GM23338 (cell line): Measurements from ENCODE around the gene SLC18B1. TPM values are rescaled to one million over a fixed set of nuclear protein-coding genes. Genes with fewer than 3 reads are reported as not detected.

ENCODE experiments used
- ATAC-seq: fragments of 200-7000 bp; cut with Tn5 transposase; 3 replicates; pipeline ENCODE4 v1.9.1; 2020
- DNase-seq: peaks from one replicate; pipeline ENCODE4 v3.0.0-alpha.2; 2015; ENCODE audit warnings: low spot score
- H2AFZ ChIP-seq: fragments of 200-600 bp; sonication (generic); 2 replicates; pipeline ENCODE4 v1.8.0; 2016; ENCODE audit warnings: antibody characterized with exemption, mild to moderate bottlenecking, moderate library complexity
- H3F3A ChIP-seq: fragments of 200-600 bp; sonication (generic); replicated peaks from 2 replicates; pipeline ENCODE4 v1.8.0; 2017; ENCODE audit warnings: antibody characterized with exemption, mixed run types, low read depth
- H3K27ac ChIP-seq: fragments of 200-600 bp; sonication (generic); 2 replicates; pipeline ENCODE4 v1.6.1; 2016; ENCODE audit warnings: low read depth
- H3K27me3 ChIP-seq: fragments of 200-600 bp; sonication (generic); 2 replicates; pipeline ENCODE4 v1.8.0; 2016; ENCODE audit warnings: mild to moderate bottlenecking, mixed run types, moderate library complexity; ENCODE audit not compliant: insufficient read depth
- H3K36me3 ChIP-seq: fragments of 200-600 bp; sonication (generic); 2 replicates; pipeline ENCODE4 v1.8.0; 2016; ENCODE audit warnings: mild to moderate bottlenecking; ENCODE audit not compliant: insufficient read depth
- H3K4me1 ChIP-seq: fragments of 200-600 bp; sonication (generic); 2 replicates; pipeline ENCODE4 v1.8.0; 2016; ENCODE audit warnings: mild to moderate bottlenecking, moderate library complexity; ENCODE audit not compliant: insufficient read depth
- H3K4me2 ChIP-seq: fragments of 200-600 bp; sonication (generic); 2 replicates; pipeline ENCODE4 v1.7.1; 2017; ENCODE audit warnings: mixed run types
- H3K4me3 ChIP-seq: fragments of 200-600 bp; sonication (generic); 2 replicates; pipeline ENCODE4 v1.6.1; 2016; ENCODE audit warnings: mixed run types
- H3K79me2 ChIP-seq: fragments of 200-600 bp; sonication (generic); replicated peaks from 2 replicates; pipeline ENCODE4 v1.8.0; 2017; ENCODE audit warnings: mild to moderate bottlenecking; ENCODE audit not compliant: insufficient read depth
- H3K9me2 ChIP-seq: fragments of 200-600 bp; sonication (generic); 2 replicates; pipeline ENCODE4 v1.8.0; 2017; ENCODE audit not compliant: insufficient read depth
- H4K20me1 ChIP-seq: fragments of 200-600 bp; sonication (generic); replicated peaks from 2 replicates; pipeline ENCODE4 v1.8.0; 2017; ENCODE audit warnings: mild to moderate bottlenecking; ENCODE audit not compliant: insufficient read depth
- H3K27ac Mint-ChIP-seq: 2 replicates; pipeline ENCODE4 v1.8.0; 2020; ENCODE audit warnings: inconsistent platforms, mild to moderate bottlenecking, moderate library complexity, mixed read lengths
- H3K27me3 Mint-ChIP-seq: 3 replicates; pipeline ENCODE4 v1.8.0; 2022; ENCODE audit warnings: low read depth, mild to moderate bottlenecking, moderate library complexity, mixed read lengths, inconsistent platforms; ENCODE audit not compliant: insufficient read depth, poor library complexity
- H3K36me3 Mint-ChIP-seq: 3 replicates; pipeline ENCODE4 v1.8.0; 2021; ENCODE audit warnings: low read depth, mild to moderate bottlenecking, inconsistent platforms, moderate library complexity, mixed read lengths
- H3K4me1 Mint-ChIP-seq: 3 replicates; pipeline ENCODE4 v1.8.0; 2020; ENCODE audit warnings: mild to moderate bottlenecking, inconsistent platforms, mixed read lengths
- H3K4me3 Mint-ChIP-seq: 3 replicates; pipeline ENCODE4 v1.8.0; 2021; ENCODE audit warnings: moderate library complexity, mild to moderate bottlenecking, inconsistent platforms, mixed read lengths
- H3K9me3 Mint-ChIP-seq: 3 replicates; pipeline ENCODE4 v1.8.0; 2020; ENCODE audit warnings: moderate library complexity, mild to moderate bottlenecking, inconsistent platforms, mixed read lengths
- EZH2 ChIP-seq: fragments of 200-600 bp; sonication (generic); IDR thresholded peaks from one replicate; pipeline ENCODE4 v1.8.0; 2017; ENCODE audit warnings: antibody characterized with exemption, mild to moderate bottlenecking, low read depth; ENCODE audit not compliant: unreplicated experiment
- EZH2phosphoT487 ChIP-seq: fragments of 200-600 bp; sonication (generic); IDR thresholded peaks from one replicate; pipeline ENCODE4 v1.8.1; 2018; ENCODE audit warnings: antibody characterized with exemption; ENCODE audit not compliant: unreplicated experiment
- JUNB ChIP-seq: IDR thresholded peaks from one replicate; pipeline ENCODE4 v1.6.1; 2016; ENCODE audit warnings: antibody characterized with exemption; ENCODE audit not compliant: unreplicated experiment
- NANOG ChIP-seq: IDR thresholded peaks from 2 replicates; pipeline ENCODE4 v1.6.1; 2016; ENCODE audit warnings: antibody characterized with exemption, borderline replicate concordance
- POLR2AphosphoS5 ChIP-seq: IDR thresholded peaks from 2 replicates; pipeline ENCODE4 v1.6.1; 2016; ENCODE audit warnings: antibody characterized with exemption, low read depth
- STAT1 ChIP-seq: IDR thresholded peaks from one replicate; pipeline ENCODE4 v1.6.1; 2016; ENCODE audit warnings: antibody characterized with exemption; ENCODE audit not compliant: unreplicated experiment
- ZNF114 ChIP-seq: fragments of 250-450 bp; sonication (Bioruptor Pico); IDR thresholded peaks from 2 replicates; pipeline ENCODE4 v1.5.0; 2020; ENCODE audit warnings: mild to moderate bottlenecking, moderate library complexity
- ZNF331 ChIP-seq: fragments of 250-450 bp; sonication (Bioruptor Pico); IDR thresholded peaks from 2 replicates; pipeline ENCODE4 v1.5.0; 2020; ENCODE audit warnings: low read depth, mild to moderate bottlenecking, moderate library complexity
- polyA plus RNA-seq: library from polyadenylated mRNA; unstranded; fragments of >200 nt; fragmentation: Nextera tagmentation; extraction: Ambion mirVana; gene quantifications from 2 replicates; pipeline ENCODE4 v1.2.1, GENCODE V29; 2016
- total RNA-seq: library from RNA; depleted of rRNA; stranded (reverse); fragments of >200 nt; shearing (Covaris generic); gene quantifications from 2 replicates; pipeline ENCODE4 v1.2.3, GENCODE V29; 2014
- TF ChIP-seq, protein P1 (sequence below), 2 experiments: fragments of 200-600 bp in 1 of 2; sonication (generic) in 1 of 2; conservative IDR thresholded peaks; 2 replicates each; pipeline versions ENCODE4 v1.5.1 to v1.6.1; 2016 to 2017; ENCODE audit warnings: antibody characterized with exemption in 2 of 2, low read depth in 2 of 2, mild to moderate bottlenecking in 2 of 2, moderate library complexity in 1 of 2
- TF ChIP-seq, protein P2 (sequence below): fragments of 250-450 bp; sonication (Bioruptor Pico); IDR thresholded peaks from 2 replicates; pipeline ENCODE4 v1.5.0; 2020; ENCODE audit warnings: mild to moderate bottlenecking, moderate library complexity
- TF ChIP-seq, protein P3 (sequence below): IDR thresholded peaks from one replicate; pipeline ENCODE4 v1.6.1; 2018; ENCODE audit warnings: antibody characterized with exemption; ENCODE audit not compliant: unreplicated experiment

Gene SLC18B1
- total and polyA plus RNA-seq, 2 experiments from 2014 or later, result 26.4 to 37.4 TPM

DNA sequence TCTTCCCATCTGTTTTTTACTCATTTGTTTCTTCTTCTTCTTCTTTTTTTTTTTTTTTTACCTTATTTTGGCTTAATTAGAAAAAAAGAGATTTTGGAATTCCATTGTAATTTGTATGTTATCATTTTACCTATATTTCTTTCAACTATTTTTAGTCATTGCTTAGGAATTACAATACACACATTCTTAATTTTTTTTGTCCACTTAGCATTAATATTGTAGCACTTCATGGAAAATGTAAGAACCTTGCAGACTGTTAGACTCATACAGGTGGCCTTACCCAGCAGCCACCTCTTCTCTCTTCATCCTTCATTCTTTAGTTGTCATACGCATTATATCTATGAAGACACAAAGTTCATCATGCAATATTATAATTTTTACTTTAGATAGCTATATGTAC lies 5.8 kb upstream of the SLC18B1 start:
- Mint-ChIP-seq H3K27ac (no peak overlapping the region), H3K36me3 (no peaks in the 10 kb centered on the region), H3K4me1 (no peaks in the 10 kb centered on the region), H3K4me3 (no peak overlapping the region), H3K27me3 (no peaks in the 10 kb centered on the region), H3K9me3 (no peaks in the 10 kb centered on the region)
- H3K79me2 ChIP-seq, result no peaks in the 10 kb centered on the region
- H3K4me1 ChIP-seq, result no peaks in the 10 kb centered on the region
- no peak overlapping the region for H3K4me2 ChIP-seq
- H2AFZ ChIP-seq, result no peak overlapping the region
- no peaks in the 10 kb centered on the region for H3K9me2 ChIP-seq
- H4K20me1 ChIP-seq, result no peaks in the 10 kb centered on the region
- TF ChIP-seq, protein P1, sequence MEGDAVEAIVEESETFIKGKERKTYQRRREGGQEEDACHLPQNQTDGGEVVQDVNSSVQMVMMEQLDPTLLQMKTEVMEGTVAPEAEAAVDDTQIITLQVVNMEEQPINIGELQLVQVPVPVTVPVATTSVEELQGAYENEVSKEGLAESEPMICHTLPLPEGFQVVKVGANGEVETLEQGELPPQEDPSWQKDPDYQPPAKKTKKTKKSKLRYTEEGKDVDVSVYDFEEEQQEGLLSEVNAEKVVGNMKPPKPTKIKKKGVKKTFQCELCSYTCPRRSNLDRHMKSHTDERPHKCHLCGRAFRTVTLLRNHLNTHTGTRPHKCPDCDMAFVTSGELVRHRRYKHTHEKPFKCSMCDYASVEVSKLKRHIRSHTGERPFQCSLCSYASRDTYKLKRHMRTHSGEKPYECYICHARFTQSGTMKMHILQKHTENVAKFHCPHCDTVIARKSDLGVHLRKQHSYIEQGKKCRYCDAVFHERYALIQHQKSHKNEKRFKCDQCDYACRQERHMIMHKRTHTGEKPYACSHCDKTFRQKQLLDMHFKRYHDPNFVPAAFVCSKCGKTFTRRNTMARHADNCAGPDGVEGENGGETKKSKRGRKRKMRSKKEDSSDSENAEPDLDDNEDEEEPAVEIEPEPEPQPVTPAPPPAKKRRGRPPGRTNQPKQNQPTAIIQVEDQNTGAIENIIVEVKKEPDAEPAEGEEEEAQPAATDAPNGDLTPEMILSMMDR (conservative IDR thresholded peaks at IDR 0.05; ENCODE audit: low read depth in 2 of 2), result no peak
- TF ChIP-seq ZNF331 (CRISPR knock-in tag) (no peak), JUNB (no peak), POLR2AphosphoS5 (no peak)
- H3F3A ChIP-seq, result no peaks in the 10 kb centered on the region
- DNase-seq (no peak), ATAC-seq (no peak)
- no peak overlapping the region for H3K4me3 ChIP-seq
- H3K27me3 ChIP-seq, result no peaks in the 10 kb centered on the region
- no peaks in the 10 kb centered on the region for H3K36me3 ChIP-seq
- no peak overlapping the region for H3K27ac ChIP-seq

DNA sequence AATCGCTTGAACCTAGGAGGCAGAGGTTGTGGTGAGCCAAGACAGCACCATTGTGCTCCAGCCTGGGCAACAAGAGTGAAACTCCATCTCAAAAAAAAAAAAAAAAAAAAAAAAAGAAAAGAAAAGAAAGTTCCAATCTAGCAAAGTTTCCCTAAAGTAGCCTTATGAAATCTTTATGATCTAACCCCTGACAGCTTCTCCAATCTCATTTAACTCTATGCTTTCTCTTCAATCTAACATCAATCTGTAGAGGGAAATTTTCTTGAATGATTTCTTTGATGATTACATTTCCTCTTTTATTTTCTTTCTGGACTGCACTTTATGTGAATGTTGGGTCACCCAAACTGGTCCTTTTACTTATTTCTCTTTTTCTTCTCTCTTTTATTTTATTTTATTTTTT lies 2.2 kb upstream of the SLC18B1 start:
- H3K4me3 ChIP-seq, result no peak overlapping the region
- no peaks in the 10 kb centered on the region for H3K9me2 ChIP-seq
- H3F3A ChIP-seq, result no peaks in the 10 kb centered on the region
- DNase-seq, result no peak
- Mint-ChIP-seq H3K27ac (no peak overlapping the region), H3K9me3 (no peaks in the 10 kb centered on the region), H3K36me3 (peaks cover 5% of the 10 kb centered on the region; the same call in 2 of the 3 replicates), H3K4me3 (no peak overlapping the region), H3K4me1 (peaks cover 2% of the 10 kb centered on the region; the same call in 2 of the 3 replicates), H3K27me3 (peaks cover 3% of the 10 kb centered on the region)
- no peak overlapping the region for H3K27ac ChIP-seq
- H3K27me3 ChIP-seq, result no peaks in the 10 kb centered on the region
- no peak overlapping the region for H3K4me2 ChIP-seq
- H3K79me2 ChIP-seq, result peaks cover 13% of the 10 kb centered on the region; the same call in 1 of the 2 replicates
- peaks cover 5% of the 10 kb centered on the region; the same call in 1 of the 2 replicates for H3K4me1 ChIP-seq
- no peak overlapping the region for H2AFZ ChIP-seq
- no peaks in the 10 kb centered on the region for H3K36me3 ChIP-seq
- no peaks in the 10 kb centered on the region for H4K20me1 ChIP-seq
- ATAC-seq, result no peak
- TF ChIP-seq STAT1 (no peak), NANOG (no peak), ZNF114 (CRISPR knock-in tag) (no peak), POLR2AphosphoS5 (no peak), EZH2 (no peak), JUNB (no peak), EZH2phosphoT487 (no peak), ZNF331 (CRISPR knock-in tag) (no peak)
- TF ChIP-seq, protein P2, sequence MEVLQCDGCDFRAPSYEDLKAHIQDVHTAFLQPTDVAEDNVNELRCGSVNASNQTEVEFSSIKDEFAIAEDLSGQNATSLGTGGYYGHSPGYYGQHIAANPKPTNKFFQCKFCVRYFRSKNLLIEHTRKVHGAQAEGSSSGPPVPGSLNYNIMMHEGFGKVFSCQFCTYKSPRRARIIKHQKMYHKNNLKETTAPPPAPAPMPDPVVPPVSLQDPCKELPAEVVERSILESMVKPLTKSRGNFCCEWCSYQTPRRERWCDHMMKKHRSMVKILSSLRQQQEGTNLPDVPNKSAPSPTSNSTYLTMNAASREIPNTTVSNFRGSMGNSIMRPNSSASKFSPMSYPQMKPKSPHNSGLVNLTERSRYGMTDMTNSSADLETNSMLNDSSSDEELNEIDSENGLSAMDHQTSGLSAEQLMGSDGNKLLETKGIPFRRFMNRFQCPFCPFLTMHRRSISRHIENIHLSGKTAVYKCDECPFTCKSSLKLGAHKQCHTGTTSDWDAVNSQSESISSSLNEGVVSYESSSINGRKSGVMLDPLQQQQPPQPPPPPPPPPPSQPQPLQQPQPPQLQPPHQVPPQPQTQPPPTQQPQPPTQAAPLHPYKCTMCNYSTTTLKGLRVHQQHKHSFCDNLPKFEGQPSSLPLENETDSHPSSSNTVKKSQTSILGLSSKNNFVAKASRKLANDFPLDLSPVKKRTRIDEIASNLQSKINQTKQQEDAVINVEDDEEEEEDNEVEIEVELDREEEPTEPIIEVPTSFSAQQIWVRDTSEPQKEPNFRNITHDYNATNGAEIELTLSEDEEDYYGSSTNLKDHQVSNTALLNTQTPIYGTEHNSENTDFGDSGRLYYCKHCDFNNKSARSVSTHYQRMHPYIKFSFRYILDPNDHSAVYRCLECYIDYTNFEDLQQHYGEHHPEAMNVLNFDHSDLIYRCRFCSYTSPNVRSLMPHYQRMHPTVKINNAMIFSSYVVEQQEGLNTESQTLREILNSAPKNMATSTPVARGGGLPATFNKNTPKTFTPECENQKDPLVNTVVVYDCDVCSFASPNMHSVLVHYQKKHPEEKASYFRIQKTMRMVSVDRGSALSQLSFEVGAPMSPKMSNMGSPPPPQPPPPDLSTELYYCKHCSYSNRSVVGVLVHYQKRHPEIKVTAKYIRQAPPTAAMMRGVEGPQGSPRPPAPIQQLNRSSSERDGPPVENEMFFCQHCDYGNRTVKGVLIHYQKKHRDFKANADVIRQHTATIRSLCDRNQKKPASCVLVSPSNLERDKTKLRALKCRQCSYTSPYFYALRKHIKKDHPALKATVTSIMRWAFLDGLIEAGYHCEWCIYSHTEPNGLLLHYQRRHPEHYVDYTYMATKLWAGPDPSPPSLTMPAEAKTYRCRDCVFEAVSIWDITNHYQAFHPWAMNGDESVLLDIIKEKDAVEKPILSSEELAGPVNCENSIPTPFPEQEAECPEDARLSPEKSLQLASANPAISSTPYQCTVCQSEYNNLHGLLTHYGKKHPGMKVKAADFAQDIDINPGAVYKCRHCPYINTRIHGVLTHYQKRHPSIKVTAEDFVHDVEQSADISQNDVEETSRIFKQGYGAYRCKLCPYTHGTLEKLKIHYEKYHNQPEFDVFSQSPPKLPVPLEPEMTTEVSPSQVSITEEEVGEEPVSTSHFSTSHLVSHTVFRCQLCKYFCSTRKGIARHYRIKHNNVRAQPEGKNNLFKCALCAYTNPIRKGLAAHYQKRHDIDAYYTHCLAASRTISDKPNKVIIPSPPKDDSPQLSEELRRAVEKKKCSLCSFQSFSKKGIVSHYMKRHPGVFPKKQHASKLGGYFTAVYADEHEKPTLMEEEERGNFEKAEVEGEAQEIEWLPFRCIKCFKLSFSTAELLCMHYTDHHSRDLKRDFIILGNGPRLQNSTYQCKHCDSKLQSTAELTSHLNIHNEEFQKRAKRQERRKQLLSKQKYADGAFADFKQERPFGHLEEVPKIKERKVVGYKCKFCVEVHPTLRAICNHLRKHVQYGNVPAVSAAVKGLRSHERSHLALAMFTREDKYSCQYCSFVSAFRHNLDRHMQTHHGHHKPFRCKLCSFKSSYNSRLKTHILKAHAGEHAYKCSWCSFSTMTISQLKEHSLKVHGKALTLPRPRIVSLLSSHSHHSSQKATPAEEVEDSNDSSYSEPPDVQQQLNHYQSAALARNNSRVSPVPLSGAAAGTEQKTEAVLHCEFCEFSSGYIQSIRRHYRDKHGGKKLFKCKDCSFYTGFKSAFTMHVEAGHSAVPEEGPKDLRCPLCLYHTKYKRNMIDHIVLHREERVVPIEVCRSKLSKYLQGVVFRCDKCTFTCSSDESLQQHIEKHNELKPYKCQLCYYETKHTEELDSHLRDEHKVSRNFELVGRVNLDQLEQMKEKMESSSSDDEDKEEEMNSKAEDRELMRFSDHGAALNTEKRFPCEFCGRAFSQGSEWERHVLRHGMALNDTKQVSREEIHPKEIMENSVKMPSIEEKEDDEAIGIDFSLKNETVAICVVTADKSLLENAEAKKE (CRISPR knock-in tag), result no peak
- TF ChIP-seq, protein P3, sequence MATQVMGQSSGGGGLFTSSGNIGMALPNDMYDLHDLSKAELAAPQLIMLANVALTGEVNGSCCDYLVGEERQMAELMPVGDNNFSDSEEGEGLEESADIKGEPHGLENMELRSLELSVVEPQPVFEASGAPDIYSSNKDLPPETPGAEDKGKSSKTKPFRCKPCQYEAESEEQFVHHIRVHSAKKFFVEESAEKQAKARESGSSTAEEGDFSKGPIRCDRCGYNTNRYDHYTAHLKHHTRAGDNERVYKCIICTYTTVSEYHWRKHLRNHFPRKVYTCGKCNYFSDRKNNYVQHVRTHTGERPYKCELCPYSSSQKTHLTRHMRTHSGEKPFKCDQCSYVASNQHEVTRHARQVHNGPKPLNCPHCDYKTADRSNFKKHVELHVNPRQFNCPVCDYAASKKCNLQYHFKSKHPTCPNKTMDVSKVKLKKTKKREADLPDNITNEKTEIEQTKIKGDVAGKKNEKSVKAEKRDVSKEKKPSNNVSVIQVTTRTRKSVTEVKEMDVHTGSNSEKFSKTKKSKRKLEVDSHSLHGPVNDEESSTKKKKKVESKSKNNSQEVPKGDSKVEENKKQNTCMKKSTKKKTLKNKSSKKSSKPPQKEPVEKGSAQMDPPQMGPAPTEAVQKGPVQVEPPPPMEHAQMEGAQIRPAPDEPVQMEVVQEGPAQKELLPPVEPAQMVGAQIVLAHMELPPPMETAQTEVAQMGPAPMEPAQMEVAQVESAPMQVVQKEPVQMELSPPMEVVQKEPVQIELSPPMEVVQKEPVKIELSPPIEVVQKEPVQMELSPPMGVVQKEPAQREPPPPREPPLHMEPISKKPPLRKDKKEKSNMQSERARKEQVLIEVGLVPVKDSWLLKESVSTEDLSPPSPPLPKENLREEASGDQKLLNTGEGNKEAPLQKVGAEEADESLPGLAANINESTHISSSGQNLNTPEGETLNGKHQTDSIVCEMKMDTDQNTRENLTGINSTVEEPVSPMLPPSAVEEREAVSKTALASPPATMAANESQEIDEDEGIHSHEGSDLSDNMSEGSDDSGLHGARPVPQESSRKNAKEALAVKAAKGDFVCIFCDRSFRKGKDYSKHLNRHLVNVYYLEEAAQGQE, result no peak
